Activated T-helper 1 cell treated with anti-CD3 and anti-CD28 coated beads, Interleukin-2, amount 50 U/mL, for 16 hours (primary cell): ENCODE data around the gene STK33.
"Not testable (repeated sequence)": the region's sequence is repeated elsewhere in the genome, so short reads cannot be mapped to it uniquely, and the experiment has no call there.

Experiments used
- DNase-seq, 2 donors: peaks; one replicate each; pipeline ENCODE4 v3.0.0-alpha.2; 2020; ENCODE audit warnings: low read depth in 1 of 2, low spot score in 1 of 2

STK33 gene

GRCh38 chr11:8545698-8546366, 48.2 kb downstream of the STK33 start:
- DNase-seq = no peak

GRCh38 chr11:8544807-8545206, 49.2 kb downstream of the STK33 start:
- DNase-seq = no peak

- DNase-seq = no peak
Observed at GRCh38 chr11:8543278-8543677, 50.8 kb downstream of the STK33 start.

- no peak for DNase-seq
Observed at GRCh38 chr11:8541448-8541847, 52.6 kb downstream of the STK33 start.

- no peak for DNase-seq
Observed at GRCh38 chr11:8533332-8533731, 60.7 kb downstream of the STK33 start.

GRCh38 chr11:8532475-8532874, 61.6 kb downstream of the STK33 start:
- DNase-seq = no peak

GRCh38 chr11:8531982-8532381, 62.0 kb downstream of the STK33 start:
- DNase-seq = no peak

GRCh38 chr11:8531312-8531711, 62.7 kb downstream of the STK33 start:
- DNase-seq = no peak

GRCh38 chr11:8527939-8528338, 66.1 kb downstream of the STK33 start:
- DNase-seq = no peak

- no peak for DNase-seq
Observed at GRCh38 chr11:8523396-8523795, 70.6 kb downstream of the STK33 start.

GRCh38 chr11:8512547-8512946, 81.5 kb downstream of the STK33 start:
- DNase-seq = no peak

GRCh38 chr11:8503910-8504364, 90.1 kb downstream of the STK33 start:
- DNase-seq = no peak

- no peak for DNase-seq
Observed at GRCh38 chr11:8501836-8502235, 92.2 kb downstream of the STK33 start.

- no peak for DNase-seq
Observed at GRCh38 chr11:8488395-8488794, 105.6 kb downstream of the STK33 start.

GRCh38 chr11:8487261-8487660, 106.8 kb downstream of the STK33 start:
- no peak for DNase-seq

- DNase-seq = no peak
Observed at GRCh38 chr11:8484251-8484650, 109.8 kb downstream of the STK33 start.

GRCh38 chr11:8480858-8481257, 113.2 kb downstream of the STK33 start:
- no peak for DNase-seq

- DNase-seq = no peak
Observed at GRCh38 chr11:8477680-8478079, 116.3 kb downstream of the STK33 start.

GRCh38 chr11:8477151-8477550, 116.9 kb downstream of the STK33 start:
- DNase-seq = no peak

- DNase-seq = not testable (repeated sequence)
Observed at GRCh38 chr11:8467806-8468205, 126.2 kb downstream of the STK33 start.

GRCh38 chr11:8467356-8467755, 126.7 kb downstream of the STK33 start:
- not testable (repeated sequence) for DNase-seq

GRCh38 chr11:8466884-8467283, 127.1 kb downstream of the STK33 start:
- not testable (repeated sequence) for DNase-seq

- DNase-seq = no peak
Observed at GRCh38 chr11:8459711-8460399, 134.2 kb downstream of the STK33 start.
